HepG2 (cell line): ENCODE measurements around the gene FAM117B. TPM values are rescaled to one million over a fixed set of nuclear protein-coding genes. Genes with fewer than 3 reads are reported as not detected.

ENCODE experiments used
- AFF4 ChIP-seq: sonication (generic); formaldehyde crosslinking; IDR thresholded peaks from 2 replicates; pipeline ENCODE4 v1.4.0; 2020; ENCODE audit warnings: missing genetic modification reagents
- BCL3 ChIP-seq: sonication (generic); formaldehyde crosslinking; IDR thresholded peaks from 2 replicates; pipeline ENCODE4 v1.5.1; 2020; ENCODE audit warnings: mild to moderate bottlenecking, missing genetic modification reagents, moderate library complexity
- HNF4A ChIP-seq: sonication (generic); formaldehyde crosslinking; IDR thresholded peaks from 2 replicates; pipeline ENCODE4 v1.4.0; 2020; ENCODE audit warnings: missing genetic modification reagents
- MTF1 ChIP-seq: sonication (generic); formaldehyde crosslinking; IDR thresholded peaks from 2 replicates; pipeline ENCODE4 v1.5.0; 2020; ENCODE audit warnings: missing genetic modification reagents
- POLR2A ChIP-seq, 2 experiments: IDR thresholded peaks; 2 replicates each; pipeline ENCODE4 v1.6.1; 2011; ENCODE audit warnings: low read depth in 2 of 2, low read length in 2 of 2, mild to moderate bottlenecking in 1 of 2, moderate library complexity in 1 of 2; ENCODE audit not compliant: insufficient read depth in 1 of 2
- RARA ChIP-seq: IDR thresholded peaks from 2 replicates; pipeline ENCODE4 v1.6.1; 2016; ENCODE audit warnings: missing genetic modification reagents, missing compliant biosample characterization
- SP5 ChIP-seq: IDR thresholded peaks from 2 replicates; pipeline ENCODE4 v1.6.1; 2016; ENCODE audit warnings: low read depth, borderline replicate concordance
- THAP11 ChIP-seq: IDR thresholded peaks from 2 replicates; pipeline ENCODE4 v1.6.1; 2016; ENCODE audit warnings: missing biosample characterization, missing genetic modification reagents
- YY1 ChIP-seq: IDR thresholded peaks from 2 replicates; pipeline ENCODE4 v1.6.1; 2011; ENCODE audit warnings: low read length, low read depth, moderate library complexity, mild to moderate bottlenecking; ENCODE audit not compliant: insufficient read depth, insufficient replicate concordance
- ZNF276 ChIP-seq: sonication (generic); formaldehyde crosslinking; IDR thresholded peaks from 2 replicates; pipeline ENCODE4 v1.4.0; 2020; ENCODE audit warnings: mild to moderate bottlenecking, low read depth, missing genetic modification reagents
- ZNF530 ChIP-seq: sonication (generic); formaldehyde crosslinking; IDR thresholded peaks from 2 replicates; pipeline ENCODE4 v1.5.0; 2020; ENCODE audit warnings: low read depth, mild to moderate bottlenecking, missing genetic modification reagents
- ZSCAN21 ChIP-seq: sonication (generic); formaldehyde crosslinking; IDR thresholded peaks from 2 replicates; pipeline ENCODE4 v1.8.0; 2022; ENCODE audit warnings: mild to moderate bottlenecking, missing genetic modification reagents, moderate library complexity, borderline replicate concordance
- polyA plus RNA-seq, 8 experiments: library from polyadenylated mRNA; depleted of rRNA in 3 of 8; stranded (reverse) in 7 of 8; unstranded in 1 of 8; fragments of >200 nt; fragmentation: Illumina TruSeq in 4 of 8; extraction: Trizol in 4 of 8; gene quantifications; 2 replicates each; pipeline versions ENCODE4 v1.2.1 to v1.2.3, GENCODE V29; 2011 to 2016; ENCODE audit warnings: low read depth in 4 of 8, missing spikeins in 1 of 8, mixed read lengths in 1 of 8; ENCODE audit not compliant: insufficient read depth in 1 of 8
- total RNA-seq, 5 experiments: library from RNA; depleted of rRNA; stranded (reverse); fragments of >200 nt; fragmentation: Illumina TruSeq; extraction: Trizol; gene quantifications; 2 replicates each; pipeline ENCODE4 v1.2.3, GENCODE V29; 2016; ENCODE audit warnings: low read depth in 1 of 5
- TF ChIP-seq, protein P1 (sequence below): sonication (generic); formaldehyde crosslinking; IDR thresholded peaks from 2 replicates; pipeline ENCODE4 v1.4.0; 2020; ENCODE audit warnings: low read depth, missing genetic modification reagents
- TF ChIP-seq, protein P2 (sequence below): sonication (generic); formaldehyde crosslinking; IDR thresholded peaks from 2 replicates; pipeline ENCODE4 v1.5.1; 2020; ENCODE audit warnings: mild to moderate bottlenecking, moderate library complexity, missing genetic modification reagents

The FAM117B gene
- total and polyA plus RNA-seq, 2 of the 13 experiments (the other 11 are each of a cell fraction or from before 2014, with no cell fraction given): 5.8 to 11.0 TPM

- TF ChIP-seq, protein P1, sequence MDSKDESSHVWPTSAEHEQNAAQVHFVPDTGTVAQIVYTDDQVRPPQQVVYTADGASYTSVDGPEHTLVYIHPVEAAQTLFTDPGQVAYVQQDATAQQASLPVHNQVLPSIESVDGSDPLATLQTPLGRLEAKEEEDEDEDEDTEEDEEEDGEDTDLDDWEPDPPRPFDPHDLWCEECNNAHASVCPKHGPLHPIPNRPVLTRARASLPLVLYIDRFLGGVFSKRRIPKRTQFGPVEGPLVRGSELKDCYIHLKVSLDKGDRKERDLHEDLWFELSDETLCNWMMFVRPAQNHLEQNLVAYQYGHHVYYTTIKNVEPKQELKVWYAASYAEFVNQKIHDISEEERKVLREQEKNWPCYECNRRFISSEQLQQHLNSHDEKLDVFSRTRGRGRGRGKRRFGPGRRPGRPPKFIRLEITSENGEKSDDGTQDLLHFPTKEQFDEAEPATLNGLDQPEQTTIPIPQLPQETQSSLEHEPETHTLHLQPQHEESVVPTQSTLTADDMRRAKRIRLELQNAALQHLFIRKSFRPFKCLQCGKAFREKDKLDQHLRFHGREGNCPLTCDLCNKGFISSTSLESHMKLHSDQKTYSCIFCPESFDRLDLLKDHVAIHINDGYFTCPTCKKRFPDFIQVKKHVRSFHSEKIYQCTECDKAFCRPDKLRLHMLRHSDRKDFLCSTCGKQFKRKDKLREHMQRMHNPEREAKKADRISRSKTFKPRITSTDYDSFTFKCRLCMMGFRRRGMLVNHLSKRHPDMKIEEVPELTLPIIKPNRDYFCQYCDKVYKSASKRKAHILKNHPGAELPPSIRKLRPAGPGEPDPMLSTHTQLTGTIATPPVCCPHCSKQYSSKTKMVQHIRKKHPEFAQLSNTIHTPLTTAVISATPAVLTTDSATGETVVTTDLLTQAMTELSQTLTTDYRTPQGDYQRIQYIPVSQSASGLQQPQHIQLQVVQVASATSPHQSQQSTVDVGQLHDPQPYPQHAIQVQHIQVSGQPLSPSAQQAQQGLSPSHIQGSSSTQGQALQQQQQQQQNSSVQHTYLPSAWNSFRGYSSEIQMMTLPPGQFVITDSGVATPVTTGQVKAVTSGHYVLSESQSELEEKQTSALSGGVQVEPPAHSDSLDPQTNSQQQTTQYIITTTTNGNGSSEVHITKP (CRISPR knock-in tag): 0 out of 2 replicates have a peak, but pooled peaks have one; percentile 20
- 0 out of 2 replicates have a peak, but pooled peaks have one; percentile 5 for TF ChIP-seq RARA
- peak; percentile 14; the same call in 1 of the 2 replicates for TF ChIP-seq BCL3
- 0 out of 2 replicates have a peak, but pooled peaks have one; percentile 33 for TF ChIP-seq AFF4 (CRISPR knock-in tag)
- 0 out of 2 replicates have a peak, but pooled peaks have one; percentile 26 for TF ChIP-seq ZNF276 (CRISPR knock-in tag)
- TF ChIP-seq MTF1 (CRISPR knock-in tag): no peak
- TF ChIP-seq ZSCAN21 (CRISPR knock-in tag): 0 out of 2 replicates have a peak, but pooled peaks have one; percentile 22
- TF ChIP-seq, protein P2, sequence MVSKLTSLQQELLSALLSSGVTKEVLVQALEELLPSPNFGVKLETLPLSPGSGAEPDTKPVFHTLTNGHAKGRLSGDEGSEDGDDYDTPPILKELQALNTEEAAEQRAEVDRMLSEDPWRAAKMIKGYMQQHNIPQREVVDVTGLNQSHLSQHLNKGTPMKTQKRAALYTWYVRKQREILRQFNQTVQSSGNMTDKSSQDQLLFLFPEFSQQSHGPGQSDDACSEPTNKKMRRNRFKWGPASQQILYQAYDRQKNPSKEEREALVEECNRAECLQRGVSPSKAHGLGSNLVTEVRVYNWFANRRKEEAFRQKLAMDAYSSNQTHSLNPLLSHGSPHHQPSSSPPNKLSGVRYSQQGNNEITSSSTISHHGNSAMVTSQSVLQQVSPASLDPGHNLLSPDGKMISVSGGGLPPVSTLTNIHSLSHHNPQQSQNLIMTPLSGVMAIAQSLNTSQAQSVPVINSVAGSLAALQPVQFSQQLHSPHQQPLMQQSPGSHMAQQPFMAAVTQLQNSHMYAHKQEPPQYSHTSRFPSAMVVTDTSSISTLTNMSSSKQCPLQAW (CRISPR knock-in tag): peak; percentile 88
- TF ChIP-seq HNF4A (CRISPR knock-in tag): peak; percentile 18; the same call in 1 of the 2 replicates
- 0 out of 2 replicates have a peak, but pooled peaks have one; percentile 17 for TF ChIP-seq ZNF530
- peak; percentile 67 to 72 for TF ChIP-seq POLR2A (IDR thresholded peaks at IDR 0.05; ENCODE audit: insufficient read depth in 1 of 2, low read depth in 2 of 2, low read length in 2 of 2)
- TF ChIP-seq SP5 (CRISPR knock-in tag): peak; percentile 65; the same call in 1 of the 2 replicates
- TF ChIP-seq THAP11 (CRISPR knock-in tag): 0 out of 2 replicates have a peak, but pooled peaks have one; percentile 20
- peak; percentile 41 for TF ChIP-seq YY1
Measured at GRCh38 chr2:202635428-202636212, 851 bp downstream of the FAM117B start (continued).
